LNCaP clone FGC (cell line): ENCODE data around the gene XPO6.

Experiments used
- DNase-seq: peaks from one replicate; pipeline ENCODE4 v3.0.0-alpha.2; 2011; ENCODE audit warnings: low read depth
- H3K4me3 ChIP-seq: 2 replicates; pipeline ENCODE4 v1.5.1; 2011; ENCODE audit warnings: mild to moderate bottlenecking, low read depth, low read length, control low read depth
- CTCF ChIP-seq: IDR thresholded peaks from 2 replicates; pipeline ENCODE4 v1.5.1; 2012; ENCODE audit warnings: mild to moderate bottlenecking; ENCODE audit not compliant: control insufficient read depth, insufficient read depth; ENCODE audit errors: extremely low read depth

The XPO6 gene

GRCh38 chr16:28086186-28087139, 125.3 kb downstream of the XPO6 start:
- DNase-seq: no peak

GRCh38 chr16:28085389-28086171, 126.2 kb downstream of the XPO6 start:
- no peak for DNase-seq
- TF ChIP-seq CTCF: no peak
- H3K4me3 ChIP-seq: no peak overlapping the region

More at GRCh38 chr16:28086186-28087139, 125.3 kb downstream of the XPO6 start:
- H3K4me3 ChIP-seq: no peak overlapping the region
- TF ChIP-seq CTCF: no peak

- no peak overlapping the region for H3K4me3 ChIP-seq
- TF ChIP-seq CTCF: no peak
Observed at GRCh38 chr16:28084209-28084608, 127.6 kb downstream of the XPO6 start.

GRCh38 chr16:28082624-28083023, 129.1 kb downstream of the XPO6 start:
- DNase-seq: no peak
- H3K4me3 ChIP-seq: no peak overlapping the region
- no peak for TF ChIP-seq CTCF

More at GRCh38 chr16:28084209-28084608, 127.6 kb downstream of the XPO6 start:
- DNase-seq: no peak

- no peak for DNase-seq
- TF ChIP-seq CTCF: no peak
- H3K4me3 ChIP-seq: no peak overlapping the region
Observed at GRCh38 chr16:28081391-28081968, 130.3 kb downstream of the XPO6 start.

GRCh38 chr16:28078261-28078660, 133.5 kb downstream of the XPO6 start:
- no peak overlapping the region for H3K4me3 ChIP-seq
- TF ChIP-seq CTCF: no peak
- DNase-seq: no peak
